Superior temporal gyrus (tissue), 1 donor: ENCODE data around the gene RNF166.
"Not testable (repeated sequence)": the region's sequence is repeated elsewhere in the genome, so short reads cannot be mapped to it uniquely, and the experiment has no call there.

Experiments used
- DNase-seq: peaks from one replicate; pipeline ENCODE4 v3.0.0-alpha.2; 2016; ENCODE audit errors: extremely low spot score

The RNF166 gene

DNA sequence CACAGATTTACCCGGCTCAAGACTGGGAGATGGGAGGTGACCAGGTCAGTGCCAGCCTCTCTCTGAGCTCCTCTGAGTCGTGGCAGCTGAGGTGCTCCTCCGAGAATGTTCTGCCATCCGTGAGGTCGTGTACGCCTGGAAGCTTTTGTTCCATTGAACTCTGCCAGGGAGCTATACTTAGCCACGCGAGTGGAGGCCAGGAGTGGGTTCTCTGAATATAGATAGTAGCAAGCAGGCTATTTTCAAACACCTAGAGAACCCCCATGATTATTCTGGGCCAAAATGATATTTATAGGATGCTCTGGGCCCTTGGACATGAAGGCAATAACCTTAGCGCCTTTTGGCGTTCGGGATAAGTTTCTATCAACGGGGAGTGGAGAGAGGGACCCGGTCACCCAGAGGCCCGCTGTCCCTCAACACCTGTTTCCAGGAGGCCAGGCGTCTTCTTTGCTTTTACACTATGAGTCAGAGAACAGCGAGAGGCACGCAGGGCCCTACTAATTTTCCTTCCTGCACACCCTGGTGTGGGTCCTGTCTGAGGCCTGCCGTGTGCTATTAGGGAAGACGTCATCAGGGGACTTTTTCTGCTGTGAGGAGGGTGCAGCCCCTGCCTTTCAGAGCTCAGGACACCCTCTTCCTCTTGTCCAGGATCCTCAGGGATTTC lies 32.4 kb downstream of the RNF166 start:
- DNase-seq: no peak

DNA sequence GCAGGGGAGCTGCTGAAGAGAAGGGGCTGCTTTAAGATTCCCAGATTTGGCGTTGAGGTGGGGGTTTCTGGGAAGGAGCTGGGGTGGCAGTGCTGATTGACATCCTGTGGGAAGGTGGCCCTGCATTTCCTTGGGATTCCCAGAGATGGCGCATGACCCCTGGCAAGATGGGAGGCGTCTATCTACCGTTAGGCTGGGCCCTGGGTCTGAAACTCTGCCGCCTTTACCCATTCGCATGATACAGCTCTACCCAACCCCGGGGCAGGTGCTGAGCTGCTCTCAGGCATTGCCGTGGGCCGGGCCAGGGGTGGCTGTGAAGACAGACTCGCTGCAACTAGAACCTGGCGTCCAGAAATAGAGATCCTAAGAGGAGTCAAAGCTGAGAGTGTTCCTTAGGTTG lies 33.4 kb downstream of the RNF166 start:
- DNase-seq: no peak

GRCh38 chr16:88671806-88672205 lies 34.4 kb downstream of the RNF166 start:
- no peak for DNase-seq

- DNase-seq: no peak
These were observed 36.2 kb downstream of the RNF166 start for GRCh38 chr16:88669980-88670379.

- not testable (repeated sequence) for DNase-seq
These were observed 36.7 kb downstream of the RNF166 start for GRCh38 chr16:88669493-88669892.

GRCh38 chr16:88667461-88667860 lies 38.7 kb downstream of the RNF166 start:
- no peak for DNase-seq

- DNase-seq: no peak
These were observed 40.6 kb downstream of the RNF166 start for GRCh38 chr16:88665570-88665969.

- no peak for DNase-seq
These were observed 41.1 kb downstream of the RNF166 start for GRCh38 chr16:88665148-88665547.

- DNase-seq: peak; percentile 98
These were observed 43.2 kb downstream of the RNF166 start, which contains the start of gene MVD for GRCh38 chr16:88662843-88663606. MVD (minus strand) TSS chr16:88663091; CDS start chr16:88663080, 11 bp downstream.

DNA sequence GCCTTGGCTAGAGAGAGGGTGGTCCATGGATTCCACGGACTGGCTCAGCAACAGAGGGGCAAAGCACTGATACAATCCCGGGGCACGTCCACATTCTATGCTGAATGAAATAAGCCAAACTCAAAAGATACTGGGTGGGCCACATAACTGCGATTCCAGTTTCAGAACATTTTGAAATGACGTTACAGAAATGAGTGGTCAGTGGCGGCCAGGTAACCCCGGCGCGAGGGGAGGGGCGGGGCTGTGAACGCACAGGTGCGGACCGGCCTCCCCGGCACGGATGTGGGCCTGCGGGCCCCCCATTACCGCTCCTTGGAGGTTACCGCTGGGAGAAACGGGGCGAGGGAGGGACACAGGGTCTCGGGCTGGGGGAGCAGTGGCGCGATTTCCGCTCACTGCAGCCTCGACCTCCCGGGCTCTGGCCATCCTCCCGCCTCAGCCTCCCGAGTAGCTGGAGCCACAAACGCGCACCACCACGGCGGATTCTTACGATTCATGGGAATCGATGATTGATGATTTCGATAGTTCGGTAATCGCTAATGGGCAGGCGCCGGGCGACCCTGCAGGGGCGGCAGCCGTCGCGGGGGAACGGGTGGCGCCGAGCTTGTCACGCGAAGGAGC lies 43.9 kb downstream of the RNF166 start:
- DNase-seq: no peak

DNA sequence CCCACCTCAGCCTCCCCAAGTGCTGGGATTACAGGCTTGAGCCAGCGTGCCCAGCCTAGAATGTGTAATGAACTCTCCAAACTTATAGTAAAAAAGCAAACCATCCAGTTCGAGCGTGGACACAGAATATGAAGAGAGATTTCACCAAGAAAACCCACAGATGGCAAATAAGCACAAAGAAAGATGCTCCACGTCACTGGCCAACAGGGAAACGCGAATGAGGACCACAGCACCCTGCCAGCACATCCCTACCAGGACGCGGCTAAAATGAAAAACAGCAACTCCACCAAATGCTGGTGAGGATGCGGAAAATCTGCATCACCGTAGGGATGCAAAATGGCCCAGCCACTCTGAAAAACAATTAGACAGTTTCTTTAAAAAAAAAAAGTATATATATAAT lies 44.7 kb downstream of the RNF166 start:
- DNase-seq: no peak

DNA sequence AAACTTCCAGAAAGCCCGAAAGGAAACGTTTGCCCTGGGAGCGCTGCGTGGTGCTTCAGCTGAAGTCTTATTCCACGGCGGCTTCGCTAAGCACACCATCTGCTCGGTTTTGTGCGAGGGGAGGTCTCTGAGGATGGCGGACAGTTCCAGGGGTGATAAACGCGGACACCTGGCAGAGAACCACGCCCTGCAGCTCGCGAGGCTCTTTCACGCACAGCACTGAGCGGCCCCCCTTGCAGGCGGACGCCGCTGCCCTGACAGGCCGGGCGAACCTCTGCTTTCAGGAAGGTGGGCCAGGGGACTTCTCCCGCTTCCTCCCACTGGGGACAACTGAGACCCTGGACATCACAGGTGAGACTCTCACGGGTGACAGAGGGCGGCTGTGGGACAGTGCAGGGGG lies 47.0 kb downstream of the RNF166 start:
- no peak for DNase-seq

DNA sequence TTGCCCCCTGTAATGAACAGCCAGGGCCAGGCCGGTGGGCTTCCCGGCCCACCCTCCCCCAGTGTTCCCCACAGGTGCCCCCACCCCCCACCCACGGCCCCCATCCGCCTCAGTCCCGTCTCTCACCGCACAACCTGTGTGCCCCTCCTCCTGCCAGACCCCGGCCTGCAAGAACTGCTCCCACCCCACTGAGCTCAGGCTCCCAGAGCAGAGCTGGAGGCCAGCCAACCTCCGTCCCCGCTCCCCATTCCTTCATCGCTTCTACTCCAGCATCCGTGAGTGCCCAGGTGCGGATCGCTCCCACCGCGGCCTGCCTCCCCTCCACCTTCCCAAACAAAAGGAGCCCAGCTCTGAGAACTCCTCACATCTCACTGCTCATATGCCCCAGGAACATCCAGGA lies 47.5 kb downstream of the RNF166 start:
- DNase-seq: no peak

GRCh38 chr16:88657371-88657770 lies 48.8 kb downstream of the RNF166 start:
- no peak for DNase-seq

- DNase-seq: no peak
These were observed 49.8 kb downstream of the RNF166 start for GRCh38 chr16:88656291-88656980.

GRCh38 chr16:88655733-88656281 lies 50.4 kb downstream of the RNF166 start:
- no peak for DNase-seq

GRCh38 chr16:88655053-88655732 lies 51.0 kb downstream of the RNF166 start:
- no peak for DNase-seq

- no peak for DNase-seq
These were observed 51.7 kb downstream of the RNF166 start for GRCh38 chr16:88654363-88655052.

- no peak for DNase-seq
These were observed 52.4 kb downstream of the RNF166 start for GRCh38 chr16:88653596-88654362.

DNA sequence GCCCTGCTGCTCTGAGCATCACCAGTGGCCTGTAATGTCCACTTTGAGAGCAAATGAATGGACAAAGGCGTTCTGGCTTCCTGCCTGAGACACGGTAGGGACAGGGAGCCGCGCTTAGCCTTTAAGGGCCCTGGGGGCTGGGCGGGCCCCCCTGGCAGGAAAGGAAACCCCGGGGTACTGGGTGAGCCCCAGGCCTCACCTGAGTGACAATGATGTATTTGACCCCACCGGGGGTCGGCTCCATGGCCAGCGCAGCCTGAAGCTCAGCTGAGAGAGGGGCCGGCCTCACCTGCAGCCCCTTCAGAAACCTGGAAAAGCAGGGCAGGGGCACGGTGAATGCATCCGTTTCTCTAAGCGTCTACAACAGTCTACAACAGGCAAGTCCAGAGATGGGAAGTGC lies 53.1 kb downstream of the RNF166 start:
- no peak for DNase-seq
